GM23248 (cell line): Measurements from ENCODE around the gene FAM180B.
A peak's percentile ranks its signal among the peaks of the same experiment; 100 is the strongest.

ENCODE experiments used
- EZH2 ChIP-seq: fragments of 200-600 bp; sonication (generic); IDR thresholded peaks from 2 replicates; pipeline ENCODE4 v1.6.1; 2018; ENCODE audit warnings: antibody characterized with exemption, mild to moderate bottlenecking; ENCODE audit not compliant: insufficient read depth, poor library complexity, severe bottlenecking
- EZH2phosphoT487 ChIP-seq: fragments of 200-600 bp; sonication (generic); IDR thresholded peaks from 2 replicates; pipeline ENCODE4 v1.6.1; 2018; ENCODE audit warnings: antibody characterized with exemption, moderate library complexity, mild to moderate bottlenecking, low read depth; ENCODE audit not compliant: insufficient read depth

- TF ChIP-seq EZH2, result no peak
- peak; percentile 16; the same call in 1 of the 2 replicates for TF ChIP-seq EZH2phosphoT487
Observed at GRCh38 chr11:47593492-47593933, 7.0 kb downstream of the FAM180B start.
